LNCaP clone FGC (cell line): Measurements from ENCODE around the gene SMAD5.

Source experiments
- DNase-seq: peaks from one replicate; pipeline ENCODE4 v3.0.0-alpha.2; 2011; ENCODE audit warnings: low read depth
- H3K4me3 ChIP-seq: 2 replicates; pipeline ENCODE4 v1.5.1; 2011; ENCODE audit warnings: mild to moderate bottlenecking, low read depth, low read length, control low read depth
- CTCF ChIP-seq: IDR thresholded peaks from 2 replicates; pipeline ENCODE4 v1.5.1; 2012; ENCODE audit warnings: mild to moderate bottlenecking; ENCODE audit not compliant: control insufficient read depth, insufficient read depth; ENCODE audit errors: extremely low read depth

SMAD5 gene

DNA sequence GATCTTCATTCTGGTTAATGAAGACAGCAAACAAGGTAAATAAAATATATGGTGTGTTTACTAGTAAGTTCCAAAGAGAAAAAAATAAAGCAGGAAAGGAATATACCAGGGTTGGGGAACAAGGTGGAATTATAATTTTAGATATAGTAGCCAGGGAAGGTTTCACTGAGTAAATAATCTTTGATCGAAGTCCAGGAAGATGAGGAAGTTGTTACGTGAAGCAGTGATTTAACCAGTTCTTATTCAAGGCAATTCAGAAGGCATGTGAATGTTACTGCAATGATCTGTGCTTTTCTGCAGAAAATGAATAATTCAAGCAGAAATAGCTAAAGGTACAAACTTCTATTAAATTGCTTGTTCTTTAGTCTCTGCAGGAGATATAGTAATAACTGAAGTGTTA is 54.2 kb downstream of the SMAD5 start:
- no peak for TF ChIP-seq CTCF
- H3K4me3 ChIP-seq, result no peak overlapping the region
- DNase-seq, result no peak

DNA sequence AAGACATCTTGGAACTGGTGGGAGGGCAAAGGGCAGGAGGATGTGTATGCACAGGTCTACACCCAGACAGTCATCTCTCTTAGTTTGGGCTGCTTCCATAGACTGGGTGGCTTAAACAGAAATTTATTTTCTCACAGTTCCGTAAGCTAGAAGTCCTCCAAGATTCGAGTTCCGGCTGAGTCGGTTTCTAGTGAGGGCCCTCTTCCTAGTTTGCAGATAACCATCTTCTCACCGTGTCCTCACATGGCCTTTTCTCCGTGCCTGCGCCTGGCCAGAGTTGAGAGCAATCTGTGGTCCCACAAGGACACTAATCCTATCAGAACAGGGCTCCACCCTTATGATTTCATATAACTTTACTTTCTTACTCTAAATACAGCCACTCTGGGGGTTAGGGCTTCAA is 56.2 kb downstream of the SMAD5 start:
- TF ChIP-seq CTCF, result no peak
- H3K4me3 ChIP-seq, result no peak overlapping the region
- no peak for DNase-seq

DNA sequence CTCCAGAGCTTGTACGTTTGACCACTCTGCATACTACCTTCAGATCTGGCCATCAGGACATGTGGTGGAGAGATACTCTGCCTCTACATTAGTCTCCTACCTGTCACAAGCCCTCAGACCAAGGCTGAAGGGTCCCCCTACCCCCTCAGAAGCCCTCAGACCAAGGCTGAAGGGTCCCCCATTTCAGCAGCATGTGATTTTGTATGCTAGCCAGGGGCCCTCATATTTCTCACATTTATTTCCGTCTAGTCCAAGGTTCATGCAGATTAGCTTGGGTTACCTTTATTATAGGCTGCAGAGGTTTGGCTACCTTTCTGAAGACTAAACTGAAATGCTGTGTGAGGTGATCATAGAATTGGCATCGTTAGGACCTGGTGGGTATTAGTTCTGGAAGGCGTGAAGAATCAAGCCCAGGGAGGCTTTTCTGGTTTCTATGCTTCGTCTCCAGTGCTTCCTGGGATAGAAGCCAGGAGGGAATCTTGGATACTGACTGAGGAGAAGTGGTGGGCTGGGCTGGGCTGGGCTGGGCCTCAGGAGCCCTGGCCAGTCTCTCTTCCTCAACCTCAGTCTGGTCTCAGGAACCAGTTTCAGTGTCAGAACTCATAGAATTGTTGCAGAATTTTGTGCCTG is 57.6 kb downstream of the SMAD5 start:
- DNase-seq, result no peak
- H3K4me3 ChIP-seq, result no peak overlapping the region
- no peak for TF ChIP-seq CTCF

DNA sequence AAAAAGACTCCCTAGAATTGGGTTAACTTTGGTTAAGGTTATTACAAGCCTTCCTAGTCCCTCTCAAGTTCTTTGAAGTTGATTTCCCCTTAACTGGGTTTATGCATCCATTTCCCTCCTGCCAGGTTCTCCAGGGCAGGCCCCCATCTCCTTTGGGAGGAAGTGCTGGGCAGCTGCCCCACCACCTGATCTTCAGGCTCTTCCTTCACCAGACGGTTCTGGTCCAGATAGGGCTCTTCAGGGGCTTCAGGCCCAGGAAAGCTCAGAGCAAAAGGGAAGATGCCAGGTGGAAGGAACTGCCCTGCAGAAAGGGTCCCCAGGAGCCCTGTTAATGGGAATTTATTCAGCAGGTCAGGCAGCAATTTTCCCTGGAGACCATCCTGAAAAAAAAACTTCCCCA is 58.3 kb downstream of the SMAD5 start:
- no peak overlapping the region for H3K4me3 ChIP-seq
- no peak for TF ChIP-seq CTCF

DNA sequence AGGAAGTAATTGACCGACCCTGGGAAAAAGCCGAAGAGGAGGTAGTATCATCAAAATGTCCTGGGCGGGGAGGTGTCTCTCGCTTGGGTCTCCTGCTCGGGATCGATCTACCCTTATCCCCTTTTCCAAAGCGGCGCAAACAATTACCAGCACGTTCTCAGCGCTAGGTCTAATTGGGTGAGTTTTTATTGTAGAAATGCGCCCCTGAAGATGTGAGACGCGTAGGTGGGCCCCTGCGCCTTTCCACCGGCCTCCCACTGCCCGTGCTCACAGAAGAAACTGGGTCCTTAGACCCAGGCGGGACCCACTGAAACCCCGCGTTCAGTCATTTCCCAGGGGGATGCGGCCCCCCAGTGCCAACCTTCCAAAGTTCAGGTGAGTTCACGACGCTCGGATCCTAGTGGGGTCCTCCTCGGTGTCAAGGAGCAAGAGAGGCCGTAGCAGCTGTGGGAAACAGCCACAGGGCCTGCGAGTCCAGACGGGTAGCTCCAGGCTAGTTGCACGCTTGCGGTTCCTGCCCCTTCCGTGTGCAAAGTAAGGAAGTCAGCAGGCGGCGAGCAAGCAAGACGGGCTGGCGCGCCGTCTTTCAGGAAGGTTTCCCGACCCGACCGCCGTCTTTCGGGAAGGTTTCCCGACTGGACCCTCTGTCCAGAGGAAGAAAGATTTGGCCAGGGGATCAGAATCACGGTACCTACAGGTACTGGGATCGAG is 58.8 kb downstream of the SMAD5 start:
- no peak overlapping the region for H3K4me3 ChIP-seq
- TF ChIP-seq CTCF, result no peak
- DNase-seq, result no peak

More for the DNA sequence above, 58.3 kb downstream of the SMAD5 start:
- no peak for DNase-seq

GRCh38 chr5:136192015-136192525 is 59.4 kb downstream of the SMAD5 start:
- no peak for TF ChIP-seq CTCF
- H3K4me3 ChIP-seq, result no peak overlapping the region
- no peak for DNase-seq
